Trophoblast cell (in vitro differentiated cells and primary cell): ENCODE data around the gene TMPRSS7.
"Not testable (repeated sequence)": the region's sequence is repeated elsewhere in the genome, so short reads cannot be mapped to it uniquely, and the experiment has no call there.

Experiments
- DNase-seq, 2 donors: peaks; one replicate each; pipeline ENCODE4 v3.0.0-alpha.2; 2016
- H2AFZ ChIP-seq: 2 replicates; pipeline ENCODE4 v1.6.1; 2013; ENCODE audit warnings: low read length, moderate library complexity, mild to moderate bottlenecking; ENCODE audit not compliant: insufficient read depth, poor library complexity
- H2AK5ac ChIP-seq: 2 replicates; pipeline ENCODE4 v1.6.1; 2013; ENCODE audit warnings: mild to moderate bottlenecking, low read length
- H2BK120ac ChIP-seq: 2 replicates; pipeline ENCODE4 v1.6.1; 2013; ENCODE audit warnings: low read length, mild to moderate bottlenecking, moderate library complexity; ENCODE audit not compliant: insufficient read depth, poor library complexity
- H2BK12ac ChIP-seq: 2 replicates; pipeline ENCODE4 v1.6.1; 2013; ENCODE audit warnings: mild to moderate bottlenecking, low read length, moderate library complexity
- H2BK5ac ChIP-seq: 2 replicates; pipeline ENCODE4 v1.6.1; 2013; ENCODE audit warnings: low read length, low read depth, moderate library complexity, mild to moderate bottlenecking; ENCODE audit not compliant: poor library complexity
- H3K14ac ChIP-seq: 2 replicates; pipeline ENCODE4 v1.6.1; 2013; ENCODE audit warnings: mild to moderate bottlenecking, low read length
- H3K18ac ChIP-seq: 2 replicates; pipeline ENCODE4 v1.6.1; 2013; ENCODE audit warnings: mild to moderate bottlenecking, low read length
- H3K23ac ChIP-seq: 2 replicates; pipeline ENCODE4 v1.6.1; 2013; ENCODE audit warnings: low read length
- H3K27ac ChIP-seq: 2 replicates; pipeline ENCODE4 v1.5.1; 2013; ENCODE audit warnings: low read depth, mild to moderate bottlenecking, inconsistent platforms, low read length, moderate library complexity
- H3K27me3 ChIP-seq: 2 replicates; pipeline ENCODE4 v1.6.1; 2013; ENCODE audit warnings: inconsistent platforms, mild to moderate bottlenecking, low read length, moderate library complexity; ENCODE audit not compliant: insufficient read depth
- H3K36me3 ChIP-seq, 2 experiments: 1 replicate in 1 of 2; 2 replicates in 1 of 2; pipeline ENCODE4 v1.6.1; 2013; ENCODE audit warnings: low read length in 2 of 2, mild to moderate bottlenecking in 2 of 2, moderate library complexity in 1 of 2; ENCODE audit not compliant: insufficient read depth in 2 of 2, control insufficient read depth in 1 of 2
- H3K4ac ChIP-seq: 2 replicates; pipeline ENCODE4 v1.6.1; 2013; ENCODE audit warnings: low read depth, mild to moderate bottlenecking, low read length, moderate library complexity
- H3K4me1 ChIP-seq, 2 experiments: 1 replicate in 1 of 2; 2 replicates in 1 of 2; pipeline ENCODE4 v1.6.1; 2013; ENCODE audit warnings: low read length in 2 of 2, mild to moderate bottlenecking in 2 of 2, moderate library complexity in 1 of 2; ENCODE audit not compliant: insufficient read depth in 2 of 2, control insufficient read depth in 1 of 2
- H3K4me2 ChIP-seq: 2 replicates; pipeline ENCODE4 v1.6.1; 2013; ENCODE audit warnings: inconsistent platforms, mild to moderate bottlenecking, low read length, moderate library complexity
- H3K4me3 ChIP-seq: 2 replicates; pipeline ENCODE4 v1.5.1; 2013; ENCODE audit warnings: mild to moderate bottlenecking, low read depth, low read length, inconsistent platforms
- H3K79me1 ChIP-seq: one replicate; pipeline ENCODE4 v1.6.1; 2013; ENCODE audit warnings: low read length
- H3K79me2 ChIP-seq: 2 replicates; pipeline ENCODE4 v1.6.1; 2013; ENCODE audit warnings: low read length, mild to moderate bottlenecking; ENCODE audit not compliant: control insufficient read depth, insufficient read depth, poor library complexity
- H3K9ac ChIP-seq: 2 replicates; pipeline ENCODE4 v1.6.1; 2013; ENCODE audit warnings: mild to moderate bottlenecking, low read length
- H3K9me3 ChIP-seq: 2 replicates; pipeline ENCODE4 v1.6.1; 2013; ENCODE audit warnings: low read depth, mild to moderate bottlenecking, control low read depth, inconsistent platforms, low read length; ENCODE audit not compliant: insufficient read depth
- H4K12ac ChIP-seq: 2 replicates; pipeline ENCODE4 v1.6.1; 2013; ENCODE audit warnings: low read depth, mild to moderate bottlenecking, low read length, moderate library complexity
- H4K8ac ChIP-seq: 2 replicates; pipeline ENCODE4 v1.6.1; 2013; ENCODE audit warnings: low read depth, mild to moderate bottlenecking, low read length, moderate library complexity
- H4K91ac ChIP-seq: one replicate; pipeline ENCODE4 v1.6.1; 2013; ENCODE audit warnings: low read depth, mild to moderate bottlenecking, low read length, moderate library complexity
- WGBS: extraction: QIAGEN DNeasy Blood & Tissue Kit; methylation state at CpG from one replicate; pipeline ENCODE4 v1.1.7; 2013; ENCODE audit warnings: missing lambda C conversion rate; ENCODE audit not compliant: insufficient read length, insufficient coverage; ENCODE audit errors: extremely low coverage; 5-methylcytosine and 5-hydroxymethylcytosine counted together

Gene TMPRSS7

DNA sequence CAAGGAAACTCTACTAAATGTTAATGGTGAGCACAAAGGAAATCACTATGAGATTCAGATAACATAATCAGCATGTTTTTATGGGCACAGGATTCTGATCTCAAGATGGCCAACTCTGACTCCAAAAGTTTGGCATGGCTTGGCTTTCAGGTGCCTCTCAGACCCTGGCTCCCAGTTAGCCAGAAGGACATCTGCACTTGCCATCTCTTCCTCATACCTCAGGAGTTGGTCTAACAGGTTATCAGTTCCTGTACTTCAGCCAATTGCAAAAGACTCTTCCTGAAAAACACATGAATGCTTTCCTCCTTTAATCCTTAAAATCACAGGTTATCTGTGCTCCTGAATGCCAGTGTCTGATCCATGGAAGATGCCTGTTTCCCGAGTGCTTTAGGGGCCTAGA lies 25.0 kb downstream of the TMPRSS7 start:
- Histone ChIP-seq H2AK5ac (no peak overlapping the region), H3K27ac (no peak overlapping the region), H3K79me1 (no peaks in the 10 kb centered on the region), H3K4me3 (no peak overlapping the region), H3K4me2 (no peak overlapping the region), H2BK12ac (no peak overlapping the region), H3K9ac (no peak overlapping the region), H4K12ac (no peak overlapping the region), H2AFZ (no peak overlapping the region), H3K23ac (no peak overlapping the region), H4K91ac (no peak overlapping the region), H3K18ac (no peak overlapping the region), H4K8ac (no peak overlapping the region), H3K36me3 (no peaks in the 10 kb centered on the region), H3K9me3 (no peaks in the 10 kb centered on the region), H3K4me1 (peaks cover 0 to 2% of the 10 kb centered on the region in 2 experiments), H3K79me2 (no peaks in the 10 kb centered on the region), H3K14ac (no peak overlapping the region), H3K4ac (no peak overlapping the region), H3K27me3 (no peaks in the 10 kb centered on the region), H2BK120ac (no peak overlapping the region), H2BK5ac (no peak overlapping the region)
- WGBS = no CpG with 5 or more reads among the region's 1 CpG
- peak in 1 of 2 donors; percentile 64 for DNase-seq

DNA sequence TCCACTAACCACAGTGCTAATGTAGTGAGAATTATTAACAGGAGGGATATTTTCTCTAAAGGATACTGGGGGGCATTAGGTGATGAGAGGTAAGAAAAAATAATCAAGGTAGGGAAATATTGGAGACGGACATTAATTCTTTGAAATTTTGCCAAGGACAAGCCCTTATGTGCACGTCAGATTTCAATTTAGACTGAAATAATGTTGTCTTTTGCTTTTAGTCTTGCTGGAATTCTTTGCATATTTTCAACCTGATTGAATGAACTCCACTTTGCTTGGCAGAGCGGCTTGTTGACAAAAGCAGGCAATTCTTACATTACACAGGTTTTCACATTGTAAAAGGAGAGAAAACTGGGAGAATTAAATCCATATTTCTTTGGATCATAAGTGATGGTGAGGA lies 26.6 kb downstream of the TMPRSS7 start:
- H3K79me2 ChIP-seq = no peaks in the 10 kb centered on the region
- H3K79me1 ChIP-seq = no peaks in the 10 kb centered on the region
- no CpG with 5 or more reads among the region's 3 CpGs for WGBS

DNA sequence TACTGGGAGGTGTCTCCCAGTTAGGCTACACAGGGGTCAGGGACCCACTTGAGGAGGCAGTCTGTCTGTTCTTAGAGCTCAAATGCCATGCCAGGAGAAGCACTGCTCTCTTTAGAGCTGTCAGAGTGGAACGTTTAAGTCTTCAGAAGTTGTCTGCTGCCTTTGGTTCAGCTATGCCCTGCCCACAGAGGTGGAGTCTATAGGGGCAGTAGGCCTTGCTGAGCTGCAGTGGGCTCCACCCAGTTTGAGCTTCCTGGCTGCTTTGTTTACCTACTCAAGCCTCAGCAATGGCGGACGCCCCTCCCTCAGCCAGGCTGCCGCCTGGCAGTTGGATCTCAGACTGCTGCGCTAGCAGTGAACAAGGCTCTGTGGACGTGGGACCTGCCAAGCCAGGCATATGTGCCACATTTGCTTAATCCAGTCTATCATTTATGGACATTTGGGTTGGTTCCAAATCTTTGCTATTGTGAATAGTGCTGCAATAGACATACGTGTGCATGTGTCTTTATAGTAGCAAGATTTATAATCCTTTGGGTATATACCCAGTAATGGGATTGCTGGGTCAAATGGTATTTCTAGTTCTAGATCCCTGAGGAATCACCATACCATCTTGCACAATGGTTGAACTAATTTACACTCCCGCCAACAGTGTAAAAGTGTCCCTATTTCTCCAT lies 38.0 kb downstream of the TMPRSS7 start:
- not testable (repeated sequence) for H3K4me1 ChIP-seq, H2AFZ ChIP-seq, H3K27ac ChIP-seq, H4K91ac ChIP-seq, H3K4ac ChIP-seq, DNase-seq, H3K18ac ChIP-seq, H3K27me3 ChIP-seq, H4K12ac ChIP-seq, H2AK5ac ChIP-seq, H3K79me2 ChIP-seq, H3K23ac ChIP-seq, H3K9ac ChIP-seq, H2BK120ac ChIP-seq, H3K9me3 ChIP-seq, H3K4me3 ChIP-seq, H2BK5ac ChIP-seq, H2BK12ac ChIP-seq, H3K14ac ChIP-seq, H3K79me1 ChIP-seq, H3K36me3 ChIP-seq, H3K4me2 ChIP-seq, H4K8ac ChIP-seq
- no CpG with 5 or more reads among the region's 8 CpGs for WGBS

More for the DNA sequence above, 26.6 kb downstream of the TMPRSS7 start:
- Histone ChIP-seq H2BK120ac (no peak overlapping the region), H3K4ac (no peak overlapping the region), H2AFZ (no peak overlapping the region), H4K8ac (no peak overlapping the region), H2BK12ac (no peak overlapping the region), H3K27me3 (no peaks in the 10 kb centered on the region), H3K36me3 (no peaks in the 10 kb centered on the region), H3K27ac (no peak overlapping the region), H3K4me1 (peaks cover 0 to 2% of the 10 kb centered on the region in 2 experiments), H3K18ac (no peak overlapping the region), H2BK5ac (no peak overlapping the region), H4K12ac (no peak overlapping the region), H3K4me3 (no peak overlapping the region), H4K91ac (no peak overlapping the region), H3K4me2 (no peak overlapping the region), H3K9me3 (no peaks in the 10 kb centered on the region), H3K23ac (no peak overlapping the region), H2AK5ac (no peak overlapping the region), H3K14ac (no peak overlapping the region), H3K9ac (no peak overlapping the region)
- DNase-seq = peak in 1 of 2 donors; percentile 43

DNA sequence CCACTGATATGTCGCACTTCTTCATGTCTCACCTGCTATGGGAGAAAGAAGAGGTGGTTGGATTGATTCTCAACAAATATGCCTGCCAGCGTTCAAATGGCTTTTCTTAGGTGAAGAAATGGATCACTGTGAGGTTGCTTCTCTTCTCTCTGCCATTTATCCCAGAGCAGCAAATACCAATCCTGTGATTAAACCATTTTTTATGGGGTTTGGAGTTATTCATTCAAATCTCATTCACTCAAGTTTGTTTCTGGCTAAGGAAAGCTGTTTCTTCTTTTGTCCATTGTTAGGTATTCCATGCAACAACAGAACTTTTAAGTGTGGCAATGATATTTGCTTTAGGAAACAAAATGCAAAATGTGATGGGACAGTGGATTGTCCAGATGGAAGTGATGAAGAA lies 39.5 kb downstream of the TMPRSS7 start:
- Histone ChIP-seq H2AK5ac (no peak overlapping the region), H4K8ac (no peak overlapping the region), H3K27ac (no peak overlapping the region), H3K27me3 (no peaks in the 10 kb centered on the region), H3K14ac (no peak overlapping the region), H3K4ac (no peak overlapping the region), H2BK120ac (peak overlapping the region; percentile 16), H4K12ac (no peak overlapping the region), H3K9me3 (no peaks in the 10 kb centered on the region), H4K91ac (no peak overlapping the region), H3K4me1 (peaks cover 3 to 4% of the 10 kb centered on the region in 2 experiments), H2BK12ac (no peak overlapping the region), H3K4me2 (no peak overlapping the region), H2BK5ac (no peak overlapping the region), H3K9ac (no peak overlapping the region), H3K79me2 (no peaks in the 10 kb centered on the region), H3K4me3 (no peak overlapping the region), H3K18ac (no peak overlapping the region), H3K36me3 (no peaks in the 10 kb centered on the region), H3K79me1 (peaks cover 6% of the 10 kb centered on the region), H3K23ac (no peak overlapping the region), H2AFZ (no peak overlapping the region)
- no peak for DNase-seq
- WGBS = no CpG with 5 or more reads among the region's 2 CpGs
